WTC11 (cell line): Measurements from ENCODE around the gene ADGRB2. TPM values are rescaled to one million over a fixed set of nuclear protein-coding genes. Genes with fewer than 3 reads are reported as not detected.

Experiments
- ATAC-seq: fragments of 200-7000 bp; cut with Tn5 transposase; 2 replicates; pipeline ENCODE4 v1.10.0; 2021; ENCODE audit warnings: mild to moderate bottlenecking, moderate library complexity
- CTCF ChIA-PET: fragments of 300-600 bp; sonication (Branson Sonifier 250); formaldehyde crosslinking; loops from one replicate; lab custom pipeline; 2021; ENCODE audit warnings: antibody characterized with exemption; lab: Charles Lee
- POLR2A ChIA-PET: fragments of 350-600 bp; sonication (Branson Sonifier 250); formaldehyde crosslinking; loops from one replicate; lab custom pipeline; 2021; ENCODE audit warnings: antibody characterized with exemption; lab: Charles Lee
- DNase-seq: peaks from one replicate; pipeline ENCODE4 v3.0.0; 2021; ENCODE audit warnings: low spot score
- H3K27ac Mint-ChIP-seq: 2 replicates; pipeline ENCODE4 v1.8.0; 2021; ENCODE audit warnings: mixed read lengths
- H3K27me3 Mint-ChIP-seq: 2 replicates; pipeline ENCODE4 v1.8.0; 2021; ENCODE audit warnings: low read depth, mild to moderate bottlenecking, moderate library complexity, mixed read lengths
- H3K36me3 Mint-ChIP-seq: 2 replicates; pipeline ENCODE4 v1.8.0; 2021; ENCODE audit warnings: mixed read lengths
- H3K4me1 Mint-ChIP-seq: 2 replicates; pipeline ENCODE4 v1.8.0; 2022; ENCODE audit warnings: mixed read lengths
- H3K4me3 Mint-ChIP-seq: 2 replicates; pipeline ENCODE4 v1.8.0; 2021; ENCODE audit warnings: mild to moderate bottlenecking, moderate library complexity, mixed read lengths
- H3K9me3 Mint-ChIP-seq: 2 replicates; pipeline ENCODE4 v1.8.0; 2021; ENCODE audit warnings: mixed read lengths
- ARID4B ChIP-seq: sonication (generic); formaldehyde crosslinking; IDR thresholded peaks from 2 replicates; pipeline ENCODE4 v1.8.0; 2023; ENCODE audit warnings: missing genetic modification reagents, mild to moderate bottlenecking, borderline replicate concordance
- CDX4 ChIP-seq: fragments of 250-450 bp; sonication (Bioruptor Pico); IDR thresholded peaks from 2 replicates; pipeline ENCODE4 v1.9.0; 2021; ENCODE audit warnings: moderate library complexity, mild to moderate bottlenecking, inconsistent platforms, borderline replicate concordance
- CREB1 ChIP-seq: sonication (generic); formaldehyde crosslinking; IDR thresholded peaks from 2 replicates; pipeline ENCODE4 v1.8.0; 2023; ENCODE audit warnings: mild to moderate bottlenecking, missing genetic modification reagents
- E2F5 ChIP-seq: sonication (generic); formaldehyde crosslinking; IDR thresholded peaks from 2 replicates; pipeline ENCODE4 v1.8.1; 2022; ENCODE audit warnings: mild to moderate bottlenecking, moderate library complexity, missing genetic modification reagents
- ERG ChIP-seq: fragments of 250-450 bp; sonication (Bioruptor Pico); IDR thresholded peaks from 2 replicates; pipeline ENCODE4 v1.8.0; 2021; ENCODE audit warnings: mild to moderate bottlenecking
- FOXK1 ChIP-seq: sonication (generic); formaldehyde crosslinking; IDR thresholded peaks from 2 replicates; pipeline ENCODE4 v1.8.0; 2022; ENCODE audit warnings: mild to moderate bottlenecking, moderate library complexity, missing genetic modification reagents
- HMGXB4 ChIP-seq: sonication (generic); formaldehyde crosslinking; IDR thresholded peaks from 2 replicates; pipeline ENCODE4 v1.8.1; 2023; ENCODE audit warnings: mild to moderate bottlenecking, moderate library complexity, missing genetic modification reagents
- MLX ChIP-seq: sonication (generic); formaldehyde crosslinking; IDR thresholded peaks from 2 replicates; pipeline ENCODE4 v1.8.1; 2023; ENCODE audit warnings: mild to moderate bottlenecking, missing genetic modification reagents, moderate library complexity
- NR1H2 ChIP-seq: sonication (generic); formaldehyde crosslinking; IDR thresholded peaks from 2 replicates; pipeline ENCODE4 v1.9.0; 2021; ENCODE audit warnings: mild to moderate bottlenecking, moderate library complexity, missing genetic modification reagents
- PRRX2 ChIP-seq: fragments of 250-450 bp; sonication (Bioruptor Pico); IDR thresholded peaks from 2 replicates; pipeline ENCODE4 v1.8.0; 2021; ENCODE audit warnings: mild to moderate bottlenecking
- TEAD4 ChIP-seq: sonication (generic); formaldehyde crosslinking; IDR thresholded peaks from 2 replicates; pipeline ENCODE4 v1.8.0; 2022; ENCODE audit warnings: mild to moderate bottlenecking, missing genetic modification reagents
- TP53 ChIP-seq: sonication (generic); formaldehyde crosslinking; IDR thresholded peaks from 2 replicates; pipeline ENCODE4 v1.8.1; 2023; ENCODE audit warnings: mild to moderate bottlenecking, missing genetic modification reagents
- USF1 ChIP-seq: sonication (generic); formaldehyde crosslinking; IDR thresholded peaks from 2 replicates; pipeline ENCODE4 v1.8.0; 2022; ENCODE audit warnings: mild to moderate bottlenecking, missing genetic modification reagents
- ZBTB21 ChIP-seq: sonication (generic); formaldehyde crosslinking; IDR thresholded peaks from 2 replicates; pipeline ENCODE4 v1.8.1; 2023; ENCODE audit warnings: mild to moderate bottlenecking, missing genetic modification reagents, borderline replicate concordance
- ZMAT4 ChIP-seq: fragments of 250-450 bp; sonication (Bioruptor Pico); IDR thresholded peaks from 2 replicates; pipeline ENCODE4 v1.9.0; 2021; ENCODE audit warnings: mild to moderate bottlenecking
- ZNF138 ChIP-seq: sonication (generic); formaldehyde crosslinking; conservative IDR thresholded peaks from 2 replicates; pipeline ENCODE4 v1.8.1; 2022; ENCODE audit warnings: mild to moderate bottlenecking, moderate library complexity, missing genetic modification reagents
- ZNF317 ChIP-seq: sonication (generic); formaldehyde crosslinking; IDR thresholded peaks from 2 replicates; pipeline ENCODE4 v1.8.1; 2023; ENCODE audit warnings: low read depth, mild to moderate bottlenecking, moderate library complexity, missing genetic modification reagents, borderline replicate concordance
- total RNA-seq: library from RNA; stranded (reverse); gene quantifications from 3 replicates; pipeline ENCODE4 v1.2.3, GENCODE V29; 2021

The ADGRB2 gene
- total RNA-seq, 1 experiment from 2014 or later = 39.3 TPM

GRCh38 chr1:31730336-31731048 lies 33.6 kb downstream of the ADGRB2 start (continued):
- no peak for TF ChIP-seq NR1H2 (CRISPR knock-in tag)

- DNase-seq (no peak), ATAC-seq (no peak)
- peaks cover 15% of the 10 kb centered on the region for H3K4me1 Mint-ChIP-seq
- CTCF ChIA-PET = interaction anchor here (0.8 to 1.3 kb wide), 4 partner anchors 12 to 62 kb away, joined by 3 to 6 read pairs (median 4); no protein-coding TSS in a partner anchor
- no peaks in the 10 kb centered on the region for H3K9me3 Mint-ChIP-seq
- no peak for TF ChIP-seq ZNF317 (CRISPR knock-in tag)
- TF ChIP-seq ZNF138 = no peak
- TF ChIP-seq TEAD4 (CRISPR knock-in tag) = no peak
- no peak for TF ChIP-seq ERG (CRISPR knock-in tag)
- no peak for TF ChIP-seq HMGXB4 (CRISPR knock-in tag)
- TF ChIP-seq FOXK1 (CRISPR knock-in tag) = no peak
- no peak for TF ChIP-seq CREB1 (CRISPR knock-in tag)
- no peak for TF ChIP-seq CDX4 (CRISPR knock-in tag)
- no peak for TF ChIP-seq ARID4B (CRISPR knock-in tag)
- TF ChIP-seq MLX (CRISPR knock-in tag) = no peak
- TF ChIP-seq USF1 (CRISPR knock-in tag) = no peak
- TF ChIP-seq PRRX2 (CRISPR knock-in tag) = no peak
- TF ChIP-seq ZBTB21 = no peak
- TF ChIP-seq TP53 (CRISPR knock-in tag) = no peak
- no peak for TF ChIP-seq ZMAT4 (CRISPR knock-in tag)
- TF ChIP-seq E2F5 (CRISPR knock-in tag) = no peak
- no peaks in the 10 kb centered on the region for H3K27me3 Mint-ChIP-seq
- POLR2A ChIA-PET = no interaction called here
- no peak overlapping the region for H3K27ac Mint-ChIP-seq
- no peaks in the 10 kb centered on the region for H3K36me3 Mint-ChIP-seq
- H3K4me3 Mint-ChIP-seq = no peak overlapping the region
Measured at GRCh38 chr1:31727849-31728248, 36.3 kb downstream of the ADGRB2 start.
